K562 (cell line): ENCODE results near the gene SDSL. TPM values are rescaled to one million over a fixed set of nuclear protein-coding genes. Genes with fewer than 3 reads are reported as not detected.

Source experiments
- HIVEP1 ChIP-seq: fragments of 250-450 bp; sonication (Bioruptor Pico); IDR thresholded peaks from 2 replicates; pipeline ENCODE4 v1.4.0; 2020; ENCODE audit warnings: mild to moderate bottlenecking
- LCOR ChIP-seq: sonication (generic); formaldehyde crosslinking; IDR thresholded peaks from 2 replicates; pipeline ENCODE4 v1.8.0; 2022; ENCODE audit warnings: mild to moderate bottlenecking, missing genetic modification reagents
- MCM5 ChIP-seq: fragments of 450-650 bp; IDR thresholded peaks from 2 replicates; pipeline ENCODE4 v1.6.1; 2016; ENCODE audit warnings: low read depth
- PHF21A ChIP-seq: fragments of 450-650 bp; IDR thresholded peaks from 2 replicates; pipeline ENCODE4 v1.6.1; 2017; ENCODE audit warnings: low read depth, borderline replicate concordance
- PYGO2 ChIP-seq: fragments of 450-650 bp; IDR thresholded peaks from 2 replicates; pipeline ENCODE4 v1.6.1; 2016; ENCODE audit warnings: mild to moderate bottlenecking, missing genetic modification characterization, moderate library complexity, missing compliant biosample characterization
- SAFB2 ChIP-seq: fragments of 200-400 bp; formaldehyde crosslinking; IDR thresholded peaks from 2 replicates; pipeline ENCODE4 v1.6.1; 2018; ENCODE audit warnings: borderline replicate concordance, low read length, low read depth, moderate library complexity; ENCODE audit not compliant: severe bottlenecking
- SMC3 ChIP-seq: conservative IDR thresholded peaks from 2 replicates; pipeline ENCODE4 v1.6.1; 2011; ENCODE audit warnings: low read depth, low read length, improper control_type of control experiment; ENCODE audit not compliant: insufficient read depth
- SNRNP70 ChIP-seq: fragments of 200-400 bp; formaldehyde crosslinking; optimal IDR thresholded peaks from 2 replicates; pipeline ENCODE3; 2017; ENCODE audit warnings: low read depth, low read length
- SP1 ChIP-seq: sonication (generic); formaldehyde crosslinking; IDR thresholded peaks from 2 replicates; pipeline ENCODE4 v1.8.1; 2022; ENCODE audit warnings: mild to moderate bottlenecking, missing genetic modification reagents
- TOE1 ChIP-seq, 2 experiments: fragments of 450-650 bp in 1 of 2; sonication (generic) in 1 of 2; formaldehyde crosslinking in 1 of 2; IDR thresholded peaks; 2 replicates each; pipeline versions ENCODE4 v1.7.1 to v1.8.0; 2016 to 2022; ENCODE audit warnings: borderline replicate concordance in 2 of 2, mild to moderate bottlenecking in 2 of 2, antibody characterized with exemption in 1 of 2, inconsistent platforms in 1 of 2, low read depth in 1 of 2, missing genetic modification reagents in 1 of 2, moderate library complexity in 1 of 2
- polyA plus RNA-seq, 8 experiments: library from polyadenylated mRNA; depleted of rRNA in 4 of 8; stranded (reverse) in 5 of 8; unstranded in 3 of 8; fragments of >200 nt; fragmentation: Nextera tagmentation in 2 of 8; fragmentation: Illumina TruSeq in 1 of 8; extraction: Ambion mirVana in 2 of 8; extraction: Trizol in 1 of 8; gene quantifications; 2 replicates each; pipeline versions ENCODE4 v1.2.1 to v1.2.3, GENCODE V29; 2011 to 2014; ENCODE audit warnings: inconsistent platforms in 1 of 8, missing spikeins in 1 of 8
- total RNA-seq, 7 experiments: library from RNA; depleted of rRNA in 6 of 7; stranded (reverse); fragments of >200 nt in 6 of 7; fragmentation: Illumina TruSeq in 2 of 7; extraction: Trizol in 2 of 7; gene quantifications; 2 replicates each; pipeline versions ENCODE4 v1.2.1 to v1.2.3, GENCODE V29; 2011 to 2021; ENCODE audit warnings: low replicate concordance in 1 of 7
- TF ChIP-seq, protein P1 (sequence below): fragments of 450-650 bp; formaldehyde crosslinking; IDR thresholded peaks from 2 replicates; pipeline ENCODE4 v1.4.0; 2020; ENCODE audit warnings: mild to moderate bottlenecking, moderate library complexity
- TF ChIP-seq, protein P2 (sequence below): sonication (generic); formaldehyde crosslinking; IDR thresholded peaks from 2 replicates; pipeline ENCODE4 v1.8.1; 2023; ENCODE audit warnings: mild to moderate bottlenecking, missing genetic modification reagents
- TF ChIP-seq, protein P3 (sequence below): fragments of 450-650 bp; IDR thresholded peaks from 2 replicates; pipeline ENCODE4 v1.6.1; 2016; ENCODE audit warnings: low read depth

SDSL gene
- total and polyA plus RNA-seq, 9 of the 15 experiments (the other 6 are each of a cell fraction or from before 2014, with no cell fraction given), result 0.31 to 11.0 (median 7.4) TPM

DNA sequence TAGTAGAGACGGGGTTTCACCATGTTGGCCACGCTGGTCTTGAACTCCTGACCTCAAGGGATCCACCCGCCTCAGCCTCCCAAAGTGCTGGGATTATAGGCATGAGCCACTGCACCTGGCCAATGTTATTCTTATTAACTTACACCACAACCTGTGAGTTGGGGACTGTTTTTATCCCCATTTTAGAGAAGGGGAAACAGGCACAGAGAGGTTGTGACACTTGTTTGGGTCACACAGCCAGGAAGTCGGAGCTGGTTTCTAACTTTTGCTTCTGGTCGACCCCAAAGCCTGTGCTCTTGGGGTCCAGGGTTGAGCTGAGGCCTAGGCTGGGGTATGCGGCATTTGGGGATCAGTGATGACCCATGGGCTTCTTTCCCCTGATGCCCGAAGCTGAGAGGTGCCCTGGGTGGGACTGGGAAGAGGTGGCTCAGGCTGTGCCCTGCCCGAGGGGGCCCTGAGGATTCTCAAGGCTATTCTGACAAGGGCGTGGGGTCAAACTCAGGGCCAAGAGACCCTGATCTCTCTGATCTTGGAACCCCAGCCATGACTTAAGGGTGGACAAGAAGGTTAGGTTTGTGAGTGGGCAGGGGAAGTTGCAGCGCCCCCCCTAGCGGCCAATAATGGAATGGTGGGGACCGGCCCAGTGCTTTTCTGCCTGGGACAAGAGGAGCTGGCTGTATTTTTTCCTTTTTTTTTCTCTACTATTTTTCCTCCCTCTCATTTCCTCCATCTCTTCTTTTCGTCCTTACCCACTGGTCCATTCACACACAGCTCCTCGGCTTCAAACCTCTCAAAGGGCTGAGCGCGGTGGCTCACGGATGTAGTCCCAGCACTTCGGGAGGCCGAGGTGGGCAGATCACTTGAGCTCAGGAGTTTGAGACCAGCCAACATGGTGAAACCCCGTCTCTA, 3.0 kb downstream of the SDSL start (continued):
- TF ChIP-seq SP1 (CRISPR knock-in tag), result 0 out of 2 replicates have a peak, but pooled peaks have one; percentile 24
- TF ChIP-seq, protein P1, sequence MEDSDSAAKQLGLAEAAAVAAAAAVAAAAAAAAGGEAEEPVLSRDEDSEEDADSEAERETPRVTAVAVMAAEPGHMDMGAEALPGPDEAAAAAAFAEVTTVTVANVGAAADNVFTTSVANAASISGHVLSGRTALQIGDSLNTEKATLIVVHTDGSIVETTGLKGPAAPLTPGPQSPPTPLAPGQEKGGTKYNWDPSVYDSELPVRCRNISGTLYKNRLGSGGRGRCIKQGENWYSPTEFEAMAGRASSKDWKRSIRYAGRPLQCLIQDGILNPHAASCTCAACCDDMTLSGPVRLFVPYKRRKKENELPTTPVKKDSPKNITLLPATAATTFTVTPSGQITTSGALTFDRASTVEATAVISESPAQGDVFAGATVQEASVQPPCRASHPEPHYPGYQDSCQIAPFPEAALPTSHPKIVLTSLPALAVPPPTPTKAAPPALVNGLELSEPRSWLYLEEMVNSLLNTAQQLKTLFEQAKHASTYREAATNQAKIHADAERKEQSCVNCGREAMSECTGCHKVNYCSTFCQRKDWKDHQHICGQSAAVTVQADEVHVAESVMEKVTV (CRISPR knock-in tag), result peak; percentile 53; the same call in 1 of the 2 replicates
- no peak for TF ChIP-seq PYGO2 (tag)
- TF ChIP-seq HIVEP1, result no peak
- no peak for TF ChIP-seq MCM5
- TF ChIP-seq, protein P2, sequence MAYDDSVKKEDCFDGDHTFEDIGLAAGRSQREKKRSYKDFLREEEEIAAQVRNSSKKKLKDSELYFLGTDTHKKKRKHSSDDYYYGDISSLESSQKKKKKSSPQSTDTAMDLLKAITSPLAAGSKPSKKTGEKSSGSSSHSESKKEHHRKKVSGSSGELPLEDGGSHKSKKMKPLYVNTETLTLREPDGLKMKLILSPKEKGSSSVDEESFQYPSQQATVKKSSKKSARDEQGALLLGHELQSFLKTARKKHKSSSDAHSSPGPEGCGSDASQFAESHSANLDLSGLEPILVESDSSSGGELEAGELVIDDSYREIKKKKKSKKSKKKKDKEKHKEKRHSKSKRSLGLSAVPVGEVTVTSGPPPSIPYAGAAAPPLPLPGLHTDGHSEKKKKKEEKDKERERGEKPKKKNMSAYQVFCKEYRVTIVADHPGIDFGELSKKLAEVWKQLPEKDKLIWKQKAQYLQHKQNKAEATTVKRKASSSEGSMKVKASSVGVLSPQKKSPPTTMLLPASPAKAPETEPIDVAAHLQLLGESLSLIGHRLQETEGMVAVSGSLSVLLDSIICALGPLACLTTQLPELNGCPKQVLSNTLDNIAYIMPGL (CRISPR knock-in tag), result 0 out of 2 replicates have a peak, but pooled peaks have one; percentile 42
- no peak for TF ChIP-seq LCOR
- peak; percentile 80 for TF ChIP-seq SMC3
- no peak for TF ChIP-seq TOE1 (IDR thresholded peaks at IDR 0.05; ENCODE audit: borderline replicate concordance)
- TF ChIP-seq TOE1 (CRISPR knock-in tag; IDR thresholded peaks at IDR 0.05; ENCODE audit: borderline replicate concordance, low read depth), result no peak
- no peak for TF ChIP-seq SAFB2
- no peak for TF ChIP-seq SNRNP70
- TF ChIP-seq, protein P3, sequence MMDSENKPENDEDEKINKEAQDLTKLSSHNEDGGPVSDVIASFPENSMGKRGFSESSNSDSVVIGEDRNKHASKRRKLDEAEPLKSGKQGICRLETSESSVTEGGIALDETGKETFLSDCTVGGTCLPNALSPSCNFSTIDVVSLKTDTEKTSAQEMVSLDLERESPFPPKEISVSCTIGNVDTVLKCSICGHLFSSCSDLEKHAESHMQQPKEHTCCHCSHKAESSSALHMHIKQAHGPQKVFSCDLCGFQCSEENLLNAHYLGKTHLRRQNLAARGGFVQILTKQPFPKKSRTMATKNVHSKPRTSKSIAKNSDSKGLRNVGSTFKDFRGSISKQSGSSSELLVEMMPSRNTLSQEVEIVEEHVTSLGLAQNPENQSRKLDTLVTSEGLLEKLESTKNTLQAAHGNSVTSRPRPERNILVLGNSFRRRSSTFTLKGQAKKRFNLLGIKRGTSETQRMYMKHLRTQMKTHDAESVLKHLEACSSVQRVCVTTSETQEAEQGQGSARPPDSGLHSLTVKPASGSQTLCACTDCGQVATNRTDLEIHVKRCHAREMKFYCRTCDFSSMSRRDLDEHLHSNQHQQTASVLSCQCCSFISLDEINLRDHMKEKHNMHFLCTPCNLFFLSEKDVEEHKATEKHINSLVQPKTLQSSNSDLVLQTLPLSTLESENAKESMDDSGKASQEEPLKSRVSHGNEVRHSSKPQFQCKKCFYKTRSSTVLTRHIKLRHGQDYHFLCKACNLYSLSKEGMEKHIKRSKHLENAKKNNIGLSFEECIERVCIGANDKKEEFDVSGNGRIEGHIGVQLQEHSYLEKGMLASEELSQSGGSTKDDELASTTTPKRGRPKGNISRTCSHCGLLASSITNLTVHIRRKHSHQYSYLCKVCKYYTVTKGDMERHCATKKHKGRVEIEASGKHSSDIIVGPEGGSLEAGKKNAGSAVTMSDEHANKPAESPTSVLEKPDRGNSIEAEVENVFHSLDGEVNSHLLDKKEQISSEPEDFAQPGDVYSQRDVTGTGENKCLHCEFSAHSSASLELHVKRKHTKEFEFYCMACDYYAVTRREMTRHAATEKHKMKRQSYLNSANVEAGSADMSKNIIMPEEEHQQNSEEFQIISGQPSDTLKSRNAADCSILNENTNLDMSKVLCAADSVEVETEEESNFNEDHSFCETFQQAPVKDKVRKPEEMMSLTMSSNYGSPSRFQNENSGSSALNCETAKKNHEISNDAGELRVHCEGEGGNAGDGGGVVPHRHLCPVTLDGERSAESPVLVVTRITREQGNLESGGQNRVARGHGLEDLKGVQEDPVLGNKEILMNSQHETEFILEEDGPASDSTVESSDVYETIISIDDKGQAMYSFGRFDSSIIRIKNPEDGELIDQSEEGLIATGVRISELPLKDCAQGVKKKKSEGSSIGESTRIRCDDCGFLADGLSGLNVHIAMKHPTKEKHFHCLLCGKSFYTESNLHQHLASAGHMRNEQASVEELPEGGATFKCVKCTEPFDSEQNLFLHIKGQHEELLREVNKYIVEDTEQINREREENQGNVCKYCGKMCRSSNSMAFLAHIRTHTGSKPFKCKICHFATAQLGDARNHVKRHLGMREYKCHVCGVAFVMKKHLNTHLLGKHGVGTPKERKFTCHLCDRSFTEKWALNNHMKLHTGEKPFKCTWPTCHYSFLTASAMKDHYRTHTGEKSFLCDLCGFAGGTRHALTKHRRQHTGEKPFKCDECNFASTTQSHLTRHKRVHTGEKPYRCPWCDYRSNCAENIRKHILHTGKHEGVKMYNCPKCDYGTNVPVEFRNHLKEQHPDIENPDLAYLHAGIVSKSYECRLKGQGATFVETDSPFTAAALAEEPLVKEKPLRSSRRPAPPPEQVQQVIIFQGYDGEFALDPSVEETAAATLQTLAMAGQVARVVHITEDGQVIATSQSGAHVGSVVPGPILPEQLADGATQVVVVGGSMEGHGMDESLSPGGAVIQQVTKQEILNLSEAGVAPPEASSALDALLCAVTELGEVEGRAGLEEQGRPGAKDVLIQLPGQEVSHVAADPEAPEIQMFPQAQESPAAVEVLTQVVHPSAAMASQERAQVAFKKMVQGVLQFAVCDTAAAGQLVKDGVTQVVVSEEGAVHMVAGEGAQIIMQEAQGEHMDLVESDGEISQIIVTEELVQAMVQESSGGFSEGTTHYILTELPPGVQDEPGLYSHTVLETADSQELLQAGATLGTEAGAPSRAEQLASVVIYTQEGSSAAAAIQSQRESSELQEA, result no peak
- TF ChIP-seq PHF21A, result no peak
